Measurements from ENCODE around the gene RFNG.

Gene RFNG

GRCh38 chr17:82004517-82005455 lies 46.8 kb downstream of the RFNG start:
- no peaks in the 10 kb centered on the region for H3K4me1 ChIP-seq (ENCODE audit: low read depth, poor library complexity, severe bottlenecking)
- no peaks in the 10 kb centered on the region for H3K27me3 ChIP-seq (ENCODE audit: insufficient read depth, low read depth)
- H3K27ac ChIP-seq, result no peak overlapping the region
- no peaks in the 10 kb centered on the region for H3K36me3 ChIP-seq (ENCODE audit: insufficient read depth)
- H4K20me1 ChIP-seq (ENCODE audit: insufficient read depth), result no peaks in the 10 kb centered on the region
- H3K9ac ChIP-seq, result no peak overlapping the region
- H2AFZ ChIP-seq (ENCODE audit: low read depth), result no peak overlapping the region
- H3K4me2 ChIP-seq, result no peak overlapping the region
- TF ChIP-seq CTCF (conservative IDR thresholded peaks at IDR 0.05; ENCODE audit: low read depth, low read length), result no peak
- H3K4me3 ChIP-seq (IDR thresholded peaks at IDR 0.05; ENCODE audit: insufficient read depth, low read depth, low read length), result no peak overlapping the region
- no peaks in the 10 kb centered on the region for H3K79me2 ChIP-seq (ENCODE audit: insufficient read depth, low read depth)

GRCh38 chr17:82003411-82004381 lies 47.9 kb downstream of the RFNG start:
- no peak overlapping the region for H3K27ac ChIP-seq
- H3K36me3 ChIP-seq (ENCODE audit: insufficient read depth), result no peaks in the 10 kb centered on the region
- H3K4me2 ChIP-seq, result no peak overlapping the region
- H2AFZ ChIP-seq (ENCODE audit: low read depth), result no peak overlapping the region
- no peaks in the 10 kb centered on the region for H3K4me1 ChIP-seq (ENCODE audit: low read depth, poor library complexity, severe bottlenecking)
- no peaks in the 10 kb centered on the region for H3K27me3 ChIP-seq (ENCODE audit: insufficient read depth, low read depth)
- no peak overlapping the region for H3K4me3 ChIP-seq (IDR thresholded peaks at IDR 0.05; ENCODE audit: insufficient read depth, low read depth, low read length)
- H3K79me2 ChIP-seq (ENCODE audit: insufficient read depth, low read depth), result no peaks in the 10 kb centered on the region
- no peak for TF ChIP-seq CTCF (conservative IDR thresholded peaks at IDR 0.05; ENCODE audit: low read depth, low read length)
- no peaks in the 10 kb centered on the region for H4K20me1 ChIP-seq (ENCODE audit: insufficient read depth)
- no peak overlapping the region for H3K9ac ChIP-seq

GRCh38 chr17:82001571-82002056 lies 50.0 kb downstream of the RFNG start:
- H4K20me1 ChIP-seq (ENCODE audit: insufficient read depth), result no peaks in the 10 kb centered on the region
- no peak for TF ChIP-seq CTCF (conservative IDR thresholded peaks at IDR 0.05; ENCODE audit: low read depth, low read length)
- no peaks in the 10 kb centered on the region for H3K4me1 ChIP-seq (ENCODE audit: low read depth, poor library complexity, severe bottlenecking)
- no peaks in the 10 kb centered on the region for H3K27me3 ChIP-seq (ENCODE audit: insufficient read depth, low read depth)
- H3K79me2 ChIP-seq (ENCODE audit: insufficient read depth, low read depth), result no peaks in the 10 kb centered on the region
- H3K4me3 ChIP-seq (IDR thresholded peaks at IDR 0.05; ENCODE audit: insufficient read depth, low read depth, low read length), result no peak overlapping the region
- H3K36me3 ChIP-seq (ENCODE audit: insufficient read depth), result no peaks in the 10 kb centered on the region
- H3K27ac ChIP-seq, result no peak overlapping the region
- no peak overlapping the region for H3K4me2 ChIP-seq
- H2AFZ ChIP-seq (ENCODE audit: low read depth), result no peak overlapping the region
- H3K9ac ChIP-seq, result no peak overlapping the region

DNA sequence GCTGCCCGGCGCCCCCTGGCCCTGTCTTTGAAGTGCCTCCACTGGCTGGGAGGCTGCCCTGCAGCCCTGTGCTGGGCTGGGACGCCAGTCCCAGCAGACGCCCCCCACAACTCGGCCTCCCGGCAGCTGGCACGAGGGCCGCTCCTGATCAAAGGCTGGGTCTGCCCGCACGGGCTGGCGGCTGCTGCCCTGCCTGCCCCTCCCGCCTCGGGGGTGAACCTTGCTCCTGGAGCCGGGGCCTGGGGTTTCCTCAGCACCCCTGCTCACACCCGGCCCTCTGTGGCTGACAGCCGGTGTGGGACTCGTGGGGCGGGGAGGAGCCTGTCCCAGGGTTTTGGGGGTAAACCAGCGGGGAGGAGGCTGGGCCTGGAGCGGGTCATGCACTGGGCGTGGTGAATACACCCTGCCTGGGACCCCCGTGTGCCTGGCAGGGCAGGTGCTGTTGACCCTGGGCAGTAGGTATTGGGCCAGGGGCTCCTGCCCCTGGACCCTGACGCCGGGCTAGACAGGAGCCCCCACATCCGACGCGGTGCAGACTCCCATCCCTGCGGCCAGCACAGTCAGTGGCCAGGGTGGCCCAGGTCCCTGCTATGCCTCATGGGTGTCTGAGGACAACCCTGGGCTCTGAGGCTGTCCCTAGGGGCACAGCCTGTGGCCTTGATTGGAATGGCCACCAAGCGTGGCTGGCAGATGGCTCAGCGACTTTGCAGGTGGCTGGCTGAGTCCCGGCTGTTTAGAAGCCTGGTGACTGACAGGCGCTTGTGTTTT lies 50.6 kb downstream of the RFNG start:
- Histone ChIP-seq H3K36me3 (ENCODE audit: insufficient read depth) (no peaks in the 10 kb centered on the region), H3K27me3 (ENCODE audit: insufficient read depth, low read depth) (no peaks in the 10 kb centered on the region), H3K4me3 (IDR thresholded peaks at IDR 0.05; ENCODE audit: insufficient read depth, low read depth, low read length) (no peak overlapping the region), H2AFZ (ENCODE audit: low read depth) (no peak overlapping the region), H3K27ac (no peak overlapping the region), H3K79me2 (ENCODE audit: insufficient read depth, low read depth) (no peaks in the 10 kb centered on the region), H3K4me2 (no peak overlapping the region), H4K20me1 (ENCODE audit: insufficient read depth) (no peaks in the 10 kb centered on the region), H3K9ac (no peak overlapping the region), H3K4me1 (ENCODE audit: low read depth, poor library complexity, severe bottlenecking) (no peaks in the 10 kb centered on the region)
- TF ChIP-seq CTCF (conservative IDR thresholded peaks at IDR 0.05; ENCODE audit: low read depth, low read length), result no peak

Data from KMS-11 (cell line).